Measurements from ENCODE around the gene KCMF1. TPM values are rescaled to one million over a fixed set of nuclear protein-coding genes. Genes with fewer than 3 reads are reported as not detected.

Gene KCMF1
- total RNA-seq, 2 donors from 2014 or later: 96.2 to 118 TPM

DNA sequence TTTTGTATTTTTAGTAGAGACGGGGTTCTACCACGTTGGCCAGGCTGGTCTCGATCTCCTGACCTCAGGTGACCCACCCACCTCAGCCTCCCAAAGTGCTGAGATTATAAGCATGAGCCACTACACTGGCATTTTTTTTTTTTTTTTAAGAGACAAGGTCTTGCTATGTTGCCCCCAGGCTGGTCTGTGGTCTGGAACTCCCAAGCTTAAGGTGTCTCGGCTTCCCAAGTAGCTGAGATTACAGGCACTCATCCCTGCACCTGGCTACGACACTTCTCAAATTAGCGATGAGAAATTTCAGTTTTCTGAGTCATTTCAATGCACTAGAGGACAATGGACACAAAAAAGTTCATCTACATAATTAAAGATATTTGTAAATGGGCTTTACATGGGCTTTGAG lies 125.7 kb downstream of the KCMF1 start:
- Histone ChIP-seq H3K27ac (no peak overlapping the region), H3K9ac (ENCODE audit: low read depth in 2 of 2, low read length in 2 of 2) (no peak overlapping the region), H3K9me3 (no peaks in the 10 kb centered on the region), H3K36me3 (no peaks in the 10 kb centered on the region), H3K4me3 (no peak overlapping the region), H3K27me3 (no peaks in the 10 kb centered on the region), H3K4me1 (no peaks in the 10 kb centered on the region)
- TF ChIP-seq, protein P1, sequence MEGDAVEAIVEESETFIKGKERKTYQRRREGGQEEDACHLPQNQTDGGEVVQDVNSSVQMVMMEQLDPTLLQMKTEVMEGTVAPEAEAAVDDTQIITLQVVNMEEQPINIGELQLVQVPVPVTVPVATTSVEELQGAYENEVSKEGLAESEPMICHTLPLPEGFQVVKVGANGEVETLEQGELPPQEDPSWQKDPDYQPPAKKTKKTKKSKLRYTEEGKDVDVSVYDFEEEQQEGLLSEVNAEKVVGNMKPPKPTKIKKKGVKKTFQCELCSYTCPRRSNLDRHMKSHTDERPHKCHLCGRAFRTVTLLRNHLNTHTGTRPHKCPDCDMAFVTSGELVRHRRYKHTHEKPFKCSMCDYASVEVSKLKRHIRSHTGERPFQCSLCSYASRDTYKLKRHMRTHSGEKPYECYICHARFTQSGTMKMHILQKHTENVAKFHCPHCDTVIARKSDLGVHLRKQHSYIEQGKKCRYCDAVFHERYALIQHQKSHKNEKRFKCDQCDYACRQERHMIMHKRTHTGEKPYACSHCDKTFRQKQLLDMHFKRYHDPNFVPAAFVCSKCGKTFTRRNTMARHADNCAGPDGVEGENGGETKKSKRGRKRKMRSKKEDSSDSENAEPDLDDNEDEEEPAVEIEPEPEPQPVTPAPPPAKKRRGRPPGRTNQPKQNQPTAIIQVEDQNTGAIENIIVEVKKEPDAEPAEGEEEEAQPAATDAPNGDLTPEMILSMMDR (IDR thresholded peaks at IDR 0.05): no peak
- no peak for DNase-seq
- intact Hi-C loops (cut with DNase I): no loop called here

DNA sequence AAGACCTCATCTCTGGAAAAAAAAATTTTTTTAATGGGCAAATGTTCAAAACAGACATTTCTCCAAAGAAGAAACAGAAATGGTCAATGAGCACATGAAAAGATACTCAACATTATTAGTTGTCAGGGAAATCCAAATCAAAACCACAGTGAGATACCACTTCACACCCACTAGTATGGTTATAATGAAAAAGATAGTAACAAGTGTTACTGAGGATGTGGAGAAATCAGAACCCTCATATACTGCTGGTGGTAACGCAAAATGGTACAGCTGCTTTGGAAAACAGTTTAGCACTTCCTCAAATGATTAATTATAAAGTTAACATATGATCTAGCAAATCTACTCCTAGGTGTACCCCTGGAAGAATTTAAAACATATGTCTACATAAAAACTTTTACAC lies 133.3 kb downstream of the KCMF1 start:
- no peak overlapping the region for H3K9ac ChIP-seq (ENCODE audit: low read depth in 2 of 2, low read length in 2 of 2)
- H3K36me3 ChIP-seq: no peaks in the 10 kb centered on the region
- no peak overlapping the region for H3K27ac ChIP-seq
- intact Hi-C loops (cut with DNase I): no loop called here
- H3K9me3 ChIP-seq: no peaks in the 10 kb centered on the region
- DNase-seq: no peak
- no peaks in the 10 kb centered on the region for H3K27me3 ChIP-seq
- no peaks in the 10 kb centered on the region for H3K4me1 ChIP-seq
- TF ChIP-seq, protein P1 (IDR thresholded peaks at IDR 0.05): no peak
- H3K4me3 ChIP-seq: no peak overlapping the region

DNA sequence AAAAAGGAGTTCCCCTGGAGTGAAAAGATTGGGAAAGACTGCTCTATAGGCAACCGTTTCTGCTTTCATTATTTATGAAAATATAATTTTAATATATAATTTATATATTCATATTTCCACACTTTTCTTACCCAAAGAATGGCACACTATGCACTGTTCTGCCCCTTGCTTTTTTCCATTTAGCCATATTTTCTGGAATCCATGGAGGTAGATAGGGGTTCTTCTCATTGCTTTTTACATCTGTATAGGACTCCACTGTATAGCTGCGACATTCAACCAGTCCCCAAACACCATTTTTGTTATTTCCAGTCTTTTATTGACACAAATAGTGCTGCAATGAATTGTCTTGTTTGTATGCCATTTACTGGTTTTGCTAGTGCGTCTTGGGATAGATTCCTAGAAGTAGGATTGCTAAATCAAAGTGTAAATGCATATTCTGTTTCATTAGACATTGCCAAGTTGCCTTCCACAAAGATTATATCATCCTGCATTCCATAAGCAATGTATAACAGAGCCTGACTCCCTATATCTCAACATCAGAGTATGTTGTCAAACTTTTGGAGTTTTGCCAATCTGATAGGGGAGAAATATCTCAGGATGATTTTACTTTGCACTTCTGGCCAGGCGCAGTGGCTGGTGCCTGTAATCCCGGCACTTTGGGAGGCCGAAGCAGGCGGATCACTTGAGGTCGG lies 135.7 kb downstream of the KCMF1 start:
- H3K27me3 ChIP-seq: no peaks in the 10 kb centered on the region
- H3K27ac ChIP-seq: no peak overlapping the region
- no peak overlapping the region for H3K9ac ChIP-seq (ENCODE audit: low read depth in 2 of 2, low read length in 2 of 2)
- intact Hi-C loops (cut with DNase I): no loop called here
- no peaks in the 10 kb centered on the region for H3K9me3 ChIP-seq
- no peak for DNase-seq
- no peak overlapping the region for H3K4me3 ChIP-seq
- H3K36me3 ChIP-seq: no peaks in the 10 kb centered on the region
- TF ChIP-seq, protein P1 (IDR thresholded peaks at IDR 0.05): no peak
- no peaks in the 10 kb centered on the region for H3K4me1 ChIP-seq

Other genes with a start within 250 kb of the KCMF1 start
- gene TRABD2A, start 90.1 kb upstream of the KCMF1 start, total RNA-seq: 100 to 1,000 TPM in 1 of 2 donors, 10 to 100 TPM in 1; 88.1 to 158 TPM
- 1,000 to 10,000 TPM; 2,226 to 3,150 TPM for gene TMSB10, start 65.5 kb upstream of the KCMF1 start, total RNA-seq
- 1 to 10 TPM in 1 of 2 donors, under 1 TPM in 1; 0.99 to 3.2 TPM for gene TCF7L1, start 162.2 kb downstream of the KCMF1 start, total RNA-seq

Measured in colonic mucosa (tissue), 4 donors.